Effector memory CD4-positive, alpha-beta T cell (primary cell): ENCODE measurements around the gene NLRP8.
"Not testable (repeated sequence)": the region's sequence is repeated elsewhere in the genome, so short reads cannot be mapped to it uniquely, and the experiment has no call there.

Experiments
- DNase-seq, 3 donors: peaks; one replicate each; pipeline ENCODE4 v3.0.0-alpha.2; 2020
- H3K27ac ChIP-seq: 2 replicates; pipeline ENCODE4 v1.7.0; 2013; ENCODE audit warnings: mild to moderate bottlenecking, low read length, moderate library complexity; ENCODE audit not compliant: insufficient read depth, poor library complexity, severe bottlenecking
- H3K27me3 ChIP-seq: replicated peaks from 2 replicates; pipeline ENCODE4 v1.7.0; 2013; ENCODE audit warnings: mild to moderate bottlenecking, low read length; ENCODE audit not compliant: insufficient read depth, control insufficient read depth, poor library complexity, severe bottlenecking
- H3K36me3 ChIP-seq: 2 replicates; pipeline ENCODE4 v1.7.0; 2013; ENCODE audit warnings: mild to moderate bottlenecking, low read length, moderate library complexity; ENCODE audit not compliant: control insufficient read depth, insufficient read depth
- H3K4me1 ChIP-seq: 2 replicates; pipeline ENCODE4 v1.7.0; 2013; ENCODE audit warnings: low read length, mild to moderate bottlenecking; ENCODE audit not compliant: control insufficient read depth, insufficient read depth, poor library complexity, severe bottlenecking
- H3K4me3 ChIP-seq: 2 replicates; pipeline ENCODE4 v1.7.0; 2013; ENCODE audit warnings: low read length, low read depth, mild to moderate bottlenecking; ENCODE audit not compliant: insufficient read depth, poor library complexity, severe bottlenecking
- H3K9me3 ChIP-seq: 2 replicates; pipeline ENCODE4 v1.7.0; 2013; ENCODE audit warnings: mild to moderate bottlenecking, low read length, moderate library complexity; ENCODE audit not compliant: control insufficient read depth

The NLRP8 gene

DNA sequence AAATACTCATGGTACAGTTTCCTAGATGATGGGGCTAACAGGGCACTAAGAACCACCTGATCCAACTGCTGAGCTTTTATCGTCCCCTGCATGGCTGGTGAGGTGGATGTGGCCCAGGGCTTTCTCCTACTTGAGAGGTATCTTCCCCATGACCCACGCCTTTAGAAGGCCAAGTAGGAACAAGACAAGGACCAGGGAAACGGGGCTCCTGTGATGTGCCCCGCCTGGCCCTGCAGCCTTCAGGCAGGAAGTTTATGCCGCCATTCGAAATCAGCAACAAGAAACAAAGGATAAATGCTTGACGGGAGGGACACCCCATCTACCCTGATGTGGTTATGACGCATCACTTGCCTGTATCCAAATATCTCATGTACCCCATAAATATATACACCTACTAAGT is 19.6 kb upstream of the NLRP8 start:
- H3K27ac ChIP-seq, result no peak overlapping the region
- no peaks in the 10 kb centered on the region for H3K27me3 ChIP-seq
- no peaks in the 10 kb centered on the region for H3K9me3 ChIP-seq
- H3K4me3 ChIP-seq, result no peak overlapping the region
- H3K36me3 ChIP-seq, result no peaks in the 10 kb centered on the region
- H3K4me1 ChIP-seq, result no peaks in the 10 kb centered on the region
- no peak for DNase-seq

DNA sequence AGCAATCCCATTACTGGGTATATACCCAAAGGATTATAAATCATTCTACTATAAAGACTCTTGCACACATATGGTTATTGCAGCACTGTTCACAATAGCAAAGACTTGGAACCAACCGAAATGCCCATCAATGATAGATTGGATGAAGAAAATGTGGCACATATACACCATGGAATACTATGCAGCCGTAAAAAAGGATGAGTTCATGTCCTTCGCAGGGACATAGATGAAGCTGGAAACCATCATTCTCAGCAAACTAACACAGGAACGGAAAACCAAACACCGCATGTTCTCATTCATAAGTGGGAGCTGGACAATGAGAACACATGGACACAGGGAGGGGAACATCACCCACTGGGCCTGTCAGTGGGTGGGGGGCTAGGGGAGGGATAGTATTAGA is 18.4 kb upstream of the NLRP8 start:
- not testable (repeated sequence) for H3K4me1 ChIP-seq, H3K9me3 ChIP-seq

DNA sequence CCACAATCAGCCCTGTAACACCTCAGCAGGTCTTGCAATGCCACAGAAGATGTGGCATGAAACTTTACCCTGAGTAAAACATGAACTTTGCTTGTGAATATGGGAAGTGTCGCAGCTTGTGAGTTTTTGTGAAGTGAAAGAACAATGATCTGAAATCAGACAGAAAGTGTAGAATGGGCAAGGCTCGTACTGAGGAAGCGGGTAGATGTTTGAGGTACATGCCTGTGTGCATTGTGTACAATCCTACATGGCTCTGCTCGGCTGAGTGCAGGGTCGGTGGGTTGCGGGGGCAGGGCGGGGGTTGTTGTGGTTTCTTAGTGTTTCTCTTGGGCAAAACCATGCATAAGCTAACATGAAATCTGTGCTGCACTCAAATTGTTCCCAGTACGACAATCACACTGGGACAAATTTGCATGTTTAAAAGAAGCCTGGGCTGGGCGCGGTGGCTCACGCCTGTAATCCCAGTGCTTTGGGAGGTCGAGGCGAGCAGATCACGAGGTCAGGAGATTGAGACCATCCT is 16.6 kb upstream of the NLRP8 start:
- H3K27ac ChIP-seq, result no peak overlapping the region
- H3K27me3 ChIP-seq, result no peaks in the 10 kb centered on the region
- no peak overlapping the region for H3K4me3 ChIP-seq
- no peaks in the 10 kb centered on the region for H3K9me3 ChIP-seq
- no peaks in the 10 kb centered on the region for H3K36me3 ChIP-seq
- DNase-seq, result no peak
- H3K4me1 ChIP-seq, result no peaks in the 10 kb centered on the region

More for the DNA sequence above, 18.4 kb upstream of the NLRP8 start:
- DNase-seq, H3K27me3 ChIP-seq, H3K36me3 ChIP-seq, H3K27ac ChIP-seq, H3K4me3 ChIP-seq: not testable (repeated sequence)

DNA sequence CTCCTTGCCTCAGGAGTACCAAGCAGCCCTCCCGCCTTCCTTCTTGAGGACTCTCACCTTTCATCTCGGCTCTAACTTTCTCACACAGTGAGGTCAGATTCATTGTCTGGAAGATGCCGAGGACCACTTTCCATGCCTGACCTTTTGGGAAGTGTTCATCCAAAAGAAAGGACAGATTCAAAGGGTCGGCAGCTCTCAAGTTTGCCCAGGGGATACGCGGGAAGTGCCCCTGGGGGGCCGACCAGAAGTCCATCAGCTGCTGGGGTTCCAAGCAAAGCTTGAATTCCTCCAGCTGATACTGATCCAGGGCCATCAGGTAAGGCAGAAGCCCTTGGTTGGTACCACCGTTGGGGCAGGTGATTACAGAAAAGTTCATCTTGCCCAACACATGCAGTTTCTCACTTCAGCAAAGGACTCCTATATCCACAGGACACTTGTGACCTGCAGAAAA is 15.7 kb upstream of the NLRP8 start, which contains the start of gene NLRP13:
Gene NLRP13 (minus strand): TSS at position 401 of the 451 bp plus-strand sequence. CDS start 25 bp downstream, at position 376.
- Histone ChIP-seq H3K36me3 (no peaks in the 10 kb centered on the region), H3K27me3 (no peaks in the 10 kb centered on the region), H3K27ac (no peak within 1 kb of the TSS), H3K4me3 (no peak within 1 kb of the TSS), H3K4me1 (no peaks in the 10 kb centered on the region), H3K9me3 (no peaks in the 10 kb centered on the region)
- DNase-seq, result no peak

GRCh38 chr19:55935206-55935605 is 12.4 kb upstream of the NLRP8 start:
- no peaks in the 10 kb centered on the region for H3K4me1 ChIP-seq

DNA sequence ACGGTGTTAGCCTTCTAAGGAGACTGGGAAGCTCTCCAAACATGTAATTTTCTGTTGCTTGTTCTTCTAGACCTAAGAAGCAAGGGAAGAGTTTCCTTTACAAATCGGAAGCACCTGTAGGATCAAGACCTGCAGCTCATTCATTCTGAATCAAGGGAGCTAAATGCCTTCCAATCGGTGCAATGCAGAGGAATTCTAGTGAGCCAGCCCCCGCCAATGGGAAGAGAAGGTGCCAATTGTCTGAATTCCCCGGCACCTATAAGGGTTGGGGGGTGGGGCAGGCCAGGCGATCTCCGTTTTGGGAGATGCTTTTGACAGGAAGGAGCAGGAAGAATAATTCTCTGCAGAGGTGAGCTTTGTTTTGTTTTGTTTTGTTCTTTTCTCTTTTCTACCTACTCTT is 8.4 kb upstream of the NLRP8 start:
- Histone ChIP-seq H3K4me1 (no peaks in the 10 kb centered on the region), H3K27me3 (no peaks in the 10 kb centered on the region), H3K27ac (no peak overlapping the region), H3K36me3 (no peaks in the 10 kb centered on the region), H3K4me3 (no peak overlapping the region), H3K9me3 (no peaks in the 10 kb centered on the region)
- no peak for DNase-seq

More at GRCh38 chr19:55935206-55935605, 12.4 kb upstream of the NLRP8 start:
- DNase-seq, result no peak
- Histone ChIP-seq H3K4me3 (no peak overlapping the region), H3K27ac (no peak overlapping the region), H3K36me3 (no peaks in the 10 kb centered on the region), H3K9me3 (no peaks in the 10 kb centered on the region), H3K27me3 (no peaks in the 10 kb centered on the region)

DNA sequence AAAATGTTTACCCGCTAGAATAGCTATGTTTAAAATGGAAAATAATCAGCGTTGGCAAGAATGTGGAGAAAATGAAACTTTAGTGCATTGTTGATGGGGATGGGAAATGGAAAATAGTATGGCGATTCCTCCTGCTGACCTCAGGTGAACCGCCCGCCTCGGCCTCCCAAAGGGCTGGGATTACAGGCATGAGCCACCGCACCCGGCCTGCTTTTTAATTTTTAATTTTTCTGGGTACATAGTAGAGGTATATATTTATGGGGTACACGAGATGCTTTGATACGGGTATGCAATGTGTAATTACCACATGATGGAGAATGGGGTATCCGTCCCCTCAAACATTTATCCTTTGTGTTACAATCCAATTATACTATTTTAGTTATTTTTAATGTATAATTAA is 7.3 kb upstream of the NLRP8 start:
- Histone ChIP-seq H3K4me3 (no peak overlapping the region), H3K9me3 (no peaks in the 10 kb centered on the region), H3K36me3 (no peaks in the 10 kb centered on the region), H3K27me3 (no peaks in the 10 kb centered on the region), H3K27ac (no peak overlapping the region), H3K4me1 (no peaks in the 10 kb centered on the region)
- no peak for DNase-seq

GRCh38 chr19:55950566-55950965 is 2.9 kb downstream of the NLRP8 start:
- H3K9me3 ChIP-seq, H3K27ac ChIP-seq, H3K27me3 ChIP-seq, DNase-seq, H3K4me1 ChIP-seq, H3K4me3 ChIP-seq, H3K36me3 ChIP-seq: not testable (repeated sequence)

- H3K9me3 ChIP-seq, result no peaks in the 10 kb centered on the region
- DNase-seq, result no peak
- no peak overlapping the region for H3K4me3 ChIP-seq
- H3K36me3 ChIP-seq, result no peaks in the 10 kb centered on the region
- H3K27ac ChIP-seq, result no peak overlapping the region
- H3K27me3 ChIP-seq, result no peaks in the 10 kb centered on the region
- no peaks in the 10 kb centered on the region for H3K4me1 ChIP-seq
Measured at GRCh38 chr19:55956431-55956830, 8.8 kb downstream of the NLRP8 start.

DNA sequence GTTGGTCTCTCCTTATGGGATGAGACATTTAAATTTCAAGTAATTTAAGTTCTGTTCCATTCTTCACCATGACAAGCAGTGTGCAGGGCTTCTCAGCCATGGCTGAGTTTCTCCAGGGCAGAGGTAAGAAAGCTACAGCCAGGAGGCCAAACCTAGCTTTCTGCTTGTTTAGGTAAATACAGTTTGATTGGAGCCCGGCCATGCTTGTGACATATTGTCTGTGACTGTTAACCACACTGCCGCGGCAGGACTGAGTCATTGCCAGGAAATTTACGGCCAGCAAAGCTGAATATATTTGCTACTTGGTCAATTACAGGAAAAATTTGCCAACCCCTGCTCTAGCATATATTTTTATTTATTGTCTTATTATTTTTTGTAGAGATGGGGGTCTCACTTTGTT is 10.7 kb downstream of the NLRP8 start:
- H3K27ac ChIP-seq, result no peak overlapping the region
- H3K4me1 ChIP-seq, result no peaks in the 10 kb centered on the region
- H3K27me3 ChIP-seq, result no peaks in the 10 kb centered on the region
- no peak overlapping the region for H3K4me3 ChIP-seq
- no peak for DNase-seq
- H3K9me3 ChIP-seq, result no peaks in the 10 kb centered on the region
- H3K36me3 ChIP-seq, result no peaks in the 10 kb centered on the region
